ENCODE results near the gene PTPN6.

The PTPN6 gene

DNA sequence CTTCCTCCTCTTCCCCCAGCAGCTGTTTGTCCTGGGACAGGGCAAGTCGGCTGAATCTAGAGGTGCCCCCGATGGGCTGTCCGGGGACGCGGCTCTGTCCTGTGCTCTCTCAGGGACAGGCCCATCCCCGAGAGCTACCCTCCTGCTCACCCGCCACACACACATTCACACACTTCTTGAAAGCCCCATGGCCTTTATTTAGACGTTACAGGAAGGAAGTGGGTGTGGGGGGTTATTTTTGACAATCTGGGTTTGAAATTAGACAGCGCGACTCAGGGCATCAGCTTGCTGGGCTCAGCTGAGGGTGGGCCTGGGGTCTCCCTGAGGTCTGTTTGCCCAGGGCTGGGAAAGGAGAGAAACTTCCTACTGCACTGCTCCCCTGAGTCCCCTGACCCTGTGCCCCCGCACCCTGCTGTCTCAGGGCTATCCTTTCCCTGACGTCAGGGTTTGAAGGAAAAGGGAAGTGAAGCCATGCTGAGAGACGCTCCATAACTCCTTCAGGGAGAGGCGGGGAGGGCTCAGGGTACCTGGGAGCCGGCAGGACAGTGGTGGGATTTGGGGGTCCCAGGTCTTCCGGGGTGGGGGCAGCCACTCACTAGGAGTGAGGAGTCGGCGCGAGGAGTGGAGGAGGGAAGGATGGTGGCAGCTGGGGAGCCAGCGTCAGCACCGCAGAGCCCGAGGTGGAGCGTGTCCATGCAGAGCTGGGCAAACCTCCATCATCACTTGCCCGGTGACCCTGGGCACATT lies 8.1 kb downstream of the PTPN6 start:
- H3K9ac ChIP-seq: peak overlapping the region; percentile 93
- H4K20me1 ChIP-seq: no peaks in the 10 kb centered on the region
- no peaks in the 10 kb centered on the region for H3K9me3 ChIP-seq
- peak overlapping the region; percentile 91 for H3K4me2 ChIP-seq
- TF ChIP-seq Cebpa-rat (IDR thresholded peaks at IDR 0.05): no peak
- H3K36me3 ChIP-seq: peaks cover 60% of the 10 kb centered on the region
- peak overlapping the region; percentile 91 for H3K27ac ChIP-seq
- H3K4me1 ChIP-seq: peaks cover 97% of the 10 kb centered on the region
- H3K4me3 ChIP-seq: peak overlapping the region; percentile 58
- H3K27me3 ChIP-seq: no peaks in the 10 kb centered on the region

GRCh38 chr12:6959805-6960592 lies 8.8 kb downstream of the PTPN6 start:
- Histone ChIP-seq H3K9ac (peak overlapping the region; percentile 93), H4K20me1 (no peaks in the 10 kb centered on the region), H3K4me3 (peak overlapping the region; percentile 58), H3K9me3 (no peaks in the 10 kb centered on the region), H3K36me3 (peaks cover 61% of the 10 kb centered on the region), H3K27ac (peak overlapping the region; percentile 91), H3K27me3 (no peaks in the 10 kb centered on the region), H3K4me1 (peaks cover 97% of the 10 kb centered on the region), H3K4me2 (peak overlapping the region; percentile 91)
- no peak for TF ChIP-seq Cebpa-rat (IDR thresholded peaks at IDR 0.05)

- peaks cover 97% of the 10 kb centered on the region for H3K4me1 ChIP-seq
- no peak for TF ChIP-seq Cebpa-rat (IDR thresholded peaks at IDR 0.05)
- peak overlapping the region; percentile 91 for H3K4me2 ChIP-seq
- no peaks in the 10 kb centered on the region for H4K20me1 ChIP-seq
- H3K36me3 ChIP-seq: peaks cover 60% of the 10 kb centered on the region
- H3K27me3 ChIP-seq: no peaks in the 10 kb centered on the region
- H3K27ac ChIP-seq: peak overlapping the region; percentile 91
- H3K9me3 ChIP-seq: no peaks in the 10 kb centered on the region
- peak overlapping the region; percentile 93 for H3K9ac ChIP-seq
- peak overlapping the region; percentile 58 for H3K4me3 ChIP-seq
Measured at GRCh38 chr12:6960593-6961277, 9.6 kb downstream of the PTPN6 start.

DNA sequence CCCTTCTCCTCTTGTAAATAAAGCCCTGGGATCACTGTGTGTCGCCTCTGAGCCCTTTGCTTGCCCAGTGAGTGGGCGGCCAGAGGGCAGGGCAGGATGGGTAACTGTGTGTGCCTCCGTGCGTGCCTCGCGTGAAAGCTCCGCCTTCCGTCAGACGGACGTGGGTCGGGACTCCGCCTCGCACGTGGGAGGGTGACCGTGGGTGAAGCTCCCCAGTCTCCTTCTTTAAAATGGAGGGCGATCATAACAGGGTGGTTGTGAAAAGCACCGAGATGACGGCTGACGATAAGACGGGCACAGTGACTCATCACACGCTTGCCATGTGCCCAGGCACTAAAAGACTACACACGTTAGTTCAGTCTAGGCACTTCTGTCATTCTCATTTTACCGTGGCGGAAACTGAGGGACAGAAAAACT lies 10.1 kb downstream of the PTPN6 start:
- peak overlapping the region; percentile 93 for H3K9ac ChIP-seq
- H3K9me3 ChIP-seq: no peaks in the 10 kb centered on the region

DNA sequence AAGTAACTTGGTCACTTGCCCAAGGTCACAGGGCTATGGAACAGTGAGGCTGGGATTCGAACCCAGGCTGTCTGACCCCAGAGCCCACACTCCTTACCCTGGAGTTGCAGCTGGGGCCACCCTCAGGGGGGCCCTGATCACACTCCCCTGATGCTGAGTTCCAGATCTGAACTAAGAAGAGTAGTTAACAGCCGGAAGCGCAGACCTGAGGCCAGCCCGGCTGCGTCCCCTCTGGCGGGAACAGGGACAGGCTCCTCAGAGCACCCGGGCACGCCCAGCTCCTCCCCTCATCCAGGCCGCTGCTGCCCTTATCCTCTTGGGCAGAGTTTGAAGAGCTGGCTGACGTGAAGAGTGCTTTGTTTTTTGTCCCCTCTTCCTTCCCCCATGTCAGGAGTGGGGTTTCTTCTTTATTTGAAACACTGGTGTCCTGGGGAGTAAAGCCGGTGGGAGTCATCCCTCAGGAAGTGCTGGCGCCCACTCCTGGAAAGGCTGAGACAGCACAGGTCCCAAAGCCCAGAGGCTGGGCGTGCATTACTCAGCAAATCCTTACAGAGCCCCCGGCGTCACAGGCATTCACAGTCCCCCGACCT lies 10.6 kb downstream of the PTPN6 start:
- H3K9ac ChIP-seq: peak overlapping the region; percentile 93
- no peak for TF ChIP-seq Cebpa-rat (IDR thresholded peaks at IDR 0.05)
- no peaks in the 10 kb centered on the region for H3K27me3 ChIP-seq
- H3K4me3 ChIP-seq: peak overlapping the region; percentile 58
- peaks cover 60% of the 10 kb centered on the region for H3K36me3 ChIP-seq
- no peaks in the 10 kb centered on the region for H4K20me1 ChIP-seq
- H3K4me1 ChIP-seq: peaks cover 90% of the 10 kb centered on the region
- peak overlapping the region; percentile 91 for H3K27ac ChIP-seq
- H3K4me2 ChIP-seq: peak overlapping the region; percentile 91
- H3K9me3 ChIP-seq: no peaks in the 10 kb centered on the region

More for the DNA sequence above, 10.1 kb downstream of the PTPN6 start:
- Histone ChIP-seq H3K36me3 (peaks cover 60% of the 10 kb centered on the region), H3K27ac (peak overlapping the region; percentile 91), H3K4me2 (peak overlapping the region; percentile 91), H4K20me1 (no peaks in the 10 kb centered on the region), H3K27me3 (no peaks in the 10 kb centered on the region), H3K4me1 (peaks cover 95% of the 10 kb centered on the region), H3K4me3 (peak overlapping the region; percentile 58)
- TF ChIP-seq Cebpa-rat (IDR thresholded peaks at IDR 0.05): no peak

DNA sequence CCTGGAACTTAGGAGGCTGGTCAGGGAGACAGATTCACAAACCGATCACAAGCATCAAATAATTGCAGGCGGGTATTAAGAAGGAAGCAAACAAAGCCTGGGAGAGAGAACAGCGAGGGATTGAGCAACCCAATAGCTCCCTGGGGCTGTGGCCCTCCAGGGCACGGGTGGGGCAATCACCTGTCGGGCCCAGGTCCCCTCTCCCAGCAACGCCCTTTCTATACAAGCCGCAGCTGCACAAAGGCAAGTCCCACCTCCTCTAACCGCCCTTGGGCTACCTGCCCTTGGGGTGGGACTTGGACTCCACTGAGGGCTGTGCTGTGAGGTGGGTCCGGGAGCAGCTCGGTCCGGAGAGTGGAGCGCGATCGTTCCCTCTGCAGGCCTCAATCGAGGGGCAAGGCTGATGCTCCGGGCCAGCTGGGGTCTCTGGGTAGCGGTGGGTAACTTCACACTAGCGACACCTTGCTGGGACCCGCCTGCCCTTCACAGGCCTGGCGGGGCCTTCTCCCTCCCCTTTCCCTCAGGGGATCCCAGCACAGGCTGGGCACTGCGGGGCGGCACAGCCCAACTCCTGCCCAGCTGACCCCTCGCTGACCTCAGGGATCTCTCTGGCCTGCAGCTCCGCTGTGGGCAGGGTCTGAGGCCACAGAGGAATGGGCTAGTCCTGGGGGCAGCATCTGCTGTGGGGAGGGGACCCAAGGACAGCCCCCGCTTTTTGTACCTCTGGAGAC lies 11.3 kb downstream of the PTPN6 start:
- Histone ChIP-seq H3K9me3 (no peaks in the 10 kb centered on the region), H3K27ac (peak overlapping the region; percentile 91), H3K27me3 (no peaks in the 10 kb centered on the region), H3K36me3 (peaks cover 61% of the 10 kb centered on the region), H3K9ac (peak overlapping the region; percentile 93), H3K4me3 (peak overlapping the region; percentile 58), H4K20me1 (no peaks in the 10 kb centered on the region), H3K4me2 (peak overlapping the region; percentile 91), H3K4me1 (peaks cover 86% of the 10 kb centered on the region)
- TF ChIP-seq Cebpa-rat (IDR thresholded peaks at IDR 0.05): peak; percentile 64; the same call in 1 of the 2 replicates

GRCh38 chr12:6963016-6963731 lies 12.0 kb downstream of the PTPN6 start:
- Histone ChIP-seq H4K20me1 (no peaks in the 10 kb centered on the region), H3K4me2 (peak overlapping the region; percentile 91), H3K27ac (peak overlapping the region; percentile 91), H3K36me3 (peaks cover 61% of the 10 kb centered on the region), H3K9ac (peak overlapping the region; percentile 93), H3K4me3 (no peak overlapping the region), H3K27me3 (no peaks in the 10 kb centered on the region), H3K4me1 (peaks cover 86% of the 10 kb centered on the region), H3K9me3 (no peaks in the 10 kb centered on the region)
- no peak for TF ChIP-seq Cebpa-rat (IDR thresholded peaks at IDR 0.05)

- H3K9ac ChIP-seq: peak overlapping the region; percentile 43; the same call in 1 of the 2 replicates
- H4K20me1 ChIP-seq: peaks cover 3% of the 10 kb centered on the region; the same call in 1 of the 2 replicates
- no peak for TF ChIP-seq Cebpa-rat (IDR thresholded peaks at IDR 0.05)
- H3K9me3 ChIP-seq: no peaks in the 10 kb centered on the region
- H3K4me1 ChIP-seq: peaks cover 86% of the 10 kb centered on the region
- no peak overlapping the region for H3K4me3 ChIP-seq
- H3K27ac ChIP-seq: peak overlapping the region; percentile 63
- H3K4me2 ChIP-seq: peak overlapping the region; percentile 46
- no peaks in the 10 kb centered on the region for H3K27me3 ChIP-seq
- H3K36me3 ChIP-seq: peaks cover 64% of the 10 kb centered on the region
Measured at GRCh38 chr12:6963791-6964413, 12.7 kb downstream of the PTPN6 start.

All from BLaER1 (cell line).